Smooth muscle cell (in vitro differentiated cells): ENCODE data around the gene HTR2A. TPM values are rescaled to one million over a fixed set of nuclear protein-coding genes. Genes with fewer than 3 reads are reported as not detected.

Experiments used
- DNase-seq: peaks from one replicate; lab custom pipeline; 2025; ENCODE audit not compliant: unreplicated experiment; lab: John Stamatoyannopoulos, UW
- H2AFZ ChIP-seq: fragments of 200-600 bp; sonication (generic); 2 replicates; pipeline ENCODE4 v1.6.0; 2016; ENCODE audit warnings: antibody characterized with exemption, low read depth, mild to moderate bottlenecking
- H3F3A ChIP-seq: fragments of 200-600 bp; sonication (generic); 2 replicates; pipeline ENCODE4 v1.6.0; 2017; ENCODE audit warnings: antibody characterized with exemption, low read depth
- H3K27ac ChIP-seq: fragments of 200-600 bp; sonication (generic); 2 replicates; pipeline ENCODE4 v1.5.1; 2016; ENCODE audit warnings: low read depth, mild to moderate bottlenecking
- H3K27me3 ChIP-seq: fragments of 200-600 bp; sonication (generic); 2 replicates; pipeline ENCODE4 v1.6.1; 2016; ENCODE audit warnings: low read depth, mild to moderate bottlenecking
- H3K36me3 ChIP-seq: fragments of 200-600 bp; sonication (generic); 2 replicates; pipeline ENCODE4 v1.5.1; 2016; ENCODE audit warnings: low read depth
- H3K4me1 ChIP-seq: fragments of 200-600 bp; sonication (generic); 2 replicates; pipeline ENCODE4 v1.5.1; 2016; ENCODE audit warnings: low read depth
- H3K4me2 ChIP-seq: fragments of 200-600 bp; sonication (generic); 2 replicates; pipeline ENCODE4 v1.6.0; 2016; ENCODE audit warnings: mild to moderate bottlenecking
- H3K4me3 ChIP-seq: fragments of 200-600 bp; sonication (generic); 2 replicates; pipeline ENCODE4 v1.5.1; 2016; ENCODE audit warnings: mild to moderate bottlenecking
- H3K79me2 ChIP-seq: fragments of 200-600 bp; sonication (generic); 2 replicates; pipeline ENCODE4 v1.6.0; 2016; ENCODE audit warnings: low read depth, mild to moderate bottlenecking
- H3K9ac ChIP-seq: fragments of 200-600 bp; sonication (generic); 2 replicates; pipeline ENCODE4 v1.6.0; 2016; ENCODE audit warnings: low read depth
- H3K9me3 ChIP-seq: fragments of 200-600 bp; sonication (generic); replicated peaks from 2 replicates; pipeline ENCODE4 v1.5.1; 2016; ENCODE audit warnings: low read depth
- H4K20me1 ChIP-seq: fragments of 200-600 bp; sonication (generic); 2 replicates; pipeline ENCODE4 v1.6.0; 2016; ENCODE audit warnings: low read depth
- WGBS: methylation state at CpG from one replicate; pipeline ENCODE4 v1.1.7; 2016; ENCODE audit warnings: low lambda C conversion rate; 5-methylcytosine and 5-hydroxymethylcytosine counted together
- polyA plus RNA-seq: library from polyadenylated mRNA; unstranded; fragments of >200 nt; fragmentation: Nextera tagmentation; extraction: Ambion mirVana; gene quantifications from 2 replicates; pipeline ENCODE4 v1.2.1, GENCODE V29; 2016
- total RNA-seq: library from RNA; depleted of rRNA; stranded (reverse); fragments of >200 nt; gene quantifications from 2 replicates; pipeline ENCODE4 v1.2.3, GENCODE V29; 2014
- TF ChIP-seq, protein P1 (sequence below): fragments of 200-600 bp; sonication (generic); IDR thresholded peaks from 2 replicates; pipeline ENCODE4 v1.5.1; 2017; ENCODE audit warnings: borderline replicate concordance, mild to moderate bottlenecking, antibody characterized with exemption; ENCODE audit not compliant: insufficient read depth, poor library complexity, severe bottlenecking

Gene HTR2A
- total and polyA plus RNA-seq, 2 experiments from 2014 or later, result 2.8 to 2.9 TPM

DNA sequence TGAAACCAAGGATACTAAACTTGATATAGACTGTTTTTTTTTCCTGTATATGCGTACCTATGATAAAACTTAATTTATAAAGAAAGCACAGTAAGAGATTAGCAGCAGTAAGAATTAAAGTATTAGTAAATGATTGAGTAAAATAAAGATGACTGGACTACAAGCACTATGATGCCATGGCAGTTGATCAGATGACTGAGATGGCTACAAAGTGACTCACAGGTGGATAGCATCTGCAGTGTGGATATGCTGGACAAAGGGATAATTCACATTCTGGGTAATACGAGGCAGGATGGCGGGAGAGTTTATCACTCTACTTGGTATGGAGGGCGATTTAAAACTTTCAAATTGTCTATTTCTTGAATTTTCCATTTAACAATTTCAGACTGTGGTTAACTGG lies 11.8 kb downstream of the HTR2A start:
- TF ChIP-seq, protein P1, sequence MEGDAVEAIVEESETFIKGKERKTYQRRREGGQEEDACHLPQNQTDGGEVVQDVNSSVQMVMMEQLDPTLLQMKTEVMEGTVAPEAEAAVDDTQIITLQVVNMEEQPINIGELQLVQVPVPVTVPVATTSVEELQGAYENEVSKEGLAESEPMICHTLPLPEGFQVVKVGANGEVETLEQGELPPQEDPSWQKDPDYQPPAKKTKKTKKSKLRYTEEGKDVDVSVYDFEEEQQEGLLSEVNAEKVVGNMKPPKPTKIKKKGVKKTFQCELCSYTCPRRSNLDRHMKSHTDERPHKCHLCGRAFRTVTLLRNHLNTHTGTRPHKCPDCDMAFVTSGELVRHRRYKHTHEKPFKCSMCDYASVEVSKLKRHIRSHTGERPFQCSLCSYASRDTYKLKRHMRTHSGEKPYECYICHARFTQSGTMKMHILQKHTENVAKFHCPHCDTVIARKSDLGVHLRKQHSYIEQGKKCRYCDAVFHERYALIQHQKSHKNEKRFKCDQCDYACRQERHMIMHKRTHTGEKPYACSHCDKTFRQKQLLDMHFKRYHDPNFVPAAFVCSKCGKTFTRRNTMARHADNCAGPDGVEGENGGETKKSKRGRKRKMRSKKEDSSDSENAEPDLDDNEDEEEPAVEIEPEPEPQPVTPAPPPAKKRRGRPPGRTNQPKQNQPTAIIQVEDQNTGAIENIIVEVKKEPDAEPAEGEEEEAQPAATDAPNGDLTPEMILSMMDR, result no peak
- no peaks in the 10 kb centered on the region for H3K27me3 ChIP-seq

DNA sequence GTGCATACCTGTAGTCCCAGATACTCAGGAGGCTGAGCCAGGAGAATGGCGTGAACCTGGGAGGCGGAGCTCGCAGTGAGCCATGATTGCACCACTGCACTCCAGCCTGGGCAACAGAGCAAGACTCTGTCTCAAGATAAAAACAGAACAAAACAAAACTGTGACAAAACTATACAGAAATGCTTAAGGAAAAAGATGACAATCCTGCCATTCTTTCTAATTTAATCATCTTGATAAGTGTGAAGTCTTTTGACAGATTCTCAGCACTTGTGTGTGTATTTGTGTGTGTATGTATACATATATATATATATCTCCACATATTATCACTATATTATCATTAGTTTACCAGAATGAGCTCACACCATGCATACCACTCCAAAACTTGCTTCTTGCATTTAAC lies 12.3 kb downstream of the HTR2A start:
- DNase-seq, result no peak
- H3F3A ChIP-seq, result no peaks in the 10 kb centered on the region
- 93% methylated on average over 3 of the region's 3 CpGs for WGBS

More for the DNA sequence above, 11.8 kb downstream of the HTR2A start:
- 92% methylated on average over 4 of the region's 4 CpGs for WGBS
- Histone ChIP-seq H3K27ac (no peak overlapping the region), H3K4me3 (no peak overlapping the region), H3F3A (no peaks in the 10 kb centered on the region), H4K20me1 (no peaks in the 10 kb centered on the region), H3K4me1 (no peaks in the 10 kb centered on the region), H3K9me3 (no peaks in the 10 kb centered on the region), H3K4me2 (no peak overlapping the region), H3K36me3 (no peaks in the 10 kb centered on the region), H3K9ac (no peak overlapping the region), H2AFZ (no peak overlapping the region), H3K79me2 (no peaks in the 10 kb centered on the region)
- no peak for DNase-seq

DNA sequence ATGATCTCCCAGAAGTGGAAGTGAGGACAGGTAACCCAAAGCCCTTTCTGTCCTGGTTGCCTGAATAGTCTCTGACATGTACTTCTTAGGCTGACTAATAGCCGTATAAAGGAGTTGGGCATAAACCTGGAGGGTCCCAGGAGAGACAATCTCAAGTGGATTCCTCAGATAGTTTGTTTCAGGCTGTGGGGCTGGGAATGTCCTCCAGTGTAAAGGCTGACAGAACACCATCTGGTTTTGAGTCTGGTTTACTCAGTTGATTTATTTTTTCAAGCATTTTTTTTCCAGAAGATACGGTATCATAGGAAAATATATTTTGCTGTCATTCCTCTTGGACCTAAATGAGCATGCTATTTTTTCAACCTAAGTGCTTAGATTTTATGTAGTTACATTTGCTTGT lies 15.2 kb downstream of the HTR2A start:
- H3F3A ChIP-seq, result no peaks in the 10 kb centered on the region
- H3K9ac ChIP-seq, result no peak overlapping the region
- H3K27me3 ChIP-seq, result peaks cover 3% of the 10 kb centered on the region
- H3K4me2 ChIP-seq, result no peak overlapping the region
- H2AFZ ChIP-seq, result no peak overlapping the region
- H3K9me3 ChIP-seq, result no peaks in the 10 kb centered on the region
- no peak overlapping the region for H3K4me3 ChIP-seq
- no peaks in the 10 kb centered on the region for H3K4me1 ChIP-seq
- H3K79me2 ChIP-seq, result no peaks in the 10 kb centered on the region
- WGBS, result 34% methylated on average over 2 of the region's 2 CpGs
- TF ChIP-seq, protein P1, result no peak
- no peaks in the 10 kb centered on the region for H4K20me1 ChIP-seq
- no peak overlapping the region for H3K27ac ChIP-seq
- H3K36me3 ChIP-seq, result no peaks in the 10 kb centered on the region
- DNase-seq, result no peak

More for the DNA sequence above, 12.3 kb downstream of the HTR2A start:
- no peak overlapping the region for H3K27ac ChIP-seq
- H2AFZ ChIP-seq, result no peak overlapping the region
- no peaks in the 10 kb centered on the region for H4K20me1 ChIP-seq
- TF ChIP-seq, protein P1, result no peak
- no peak overlapping the region for H3K9ac ChIP-seq
- H3K4me3 ChIP-seq, result no peak overlapping the region
- no peaks in the 10 kb centered on the region for H3K36me3 ChIP-seq
- no peaks in the 10 kb centered on the region for H3K79me2 ChIP-seq
- H3K4me1 ChIP-seq, result no peaks in the 10 kb centered on the region
- no peak overlapping the region for H3K4me2 ChIP-seq
- H3K27me3 ChIP-seq, result no peaks in the 10 kb centered on the region
- H3K9me3 ChIP-seq, result no peaks in the 10 kb centered on the region

DNA sequence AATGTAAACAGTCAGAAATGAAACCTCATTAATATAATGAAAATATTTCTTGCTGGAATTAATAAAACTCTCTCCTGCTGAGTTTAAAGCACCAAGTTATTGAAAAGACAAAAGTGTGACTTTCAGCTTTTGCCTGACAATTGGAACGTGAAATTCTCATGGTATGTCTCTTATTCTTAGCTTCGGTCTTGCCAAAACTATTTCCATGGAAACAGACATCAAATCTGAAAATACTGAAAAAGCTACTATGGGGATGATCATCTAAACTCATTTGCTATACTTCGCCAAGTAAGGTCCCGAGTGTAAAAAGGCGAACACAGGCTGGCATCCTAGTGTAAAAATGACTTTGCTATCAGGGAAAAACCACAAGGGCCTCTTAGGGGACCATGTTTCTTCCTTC lies 22.8 kb downstream of the HTR2A start:
- DNase-seq, result no peak
- Histone ChIP-seq H3F3A (no peaks in the 10 kb centered on the region), H3K27ac (no peak overlapping the region), H3K9ac (no peak overlapping the region), H3K79me2 (no peaks in the 10 kb centered on the region), H3K4me2 (no peak overlapping the region), H3K4me3 (no peak overlapping the region), H4K20me1 (no peaks in the 10 kb centered on the region), H2AFZ (no peak overlapping the region), H3K9me3 (no peaks in the 10 kb centered on the region), H3K36me3 (no peaks in the 10 kb centered on the region), H3K4me1 (no peaks in the 10 kb centered on the region), H3K27me3 (no peaks in the 10 kb centered on the region)
- TF ChIP-seq, protein P1, result no peak
- WGBS, result 82% methylated on average over 5 of the region's 5 CpGs
